ENCODE measurements around the gene C12orf56. TPM values are rescaled to one million over a fixed set of nuclear protein-coding genes. Genes with fewer than 3 reads are reported as not detected.

Gene C12orf56
- total and polyA plus RNA-seq, 2 donors (not counting 3 experiments of a cell fraction or from before 2014, with no cell fraction given) = 0.06 TPM; not detected in 1

DNA sequence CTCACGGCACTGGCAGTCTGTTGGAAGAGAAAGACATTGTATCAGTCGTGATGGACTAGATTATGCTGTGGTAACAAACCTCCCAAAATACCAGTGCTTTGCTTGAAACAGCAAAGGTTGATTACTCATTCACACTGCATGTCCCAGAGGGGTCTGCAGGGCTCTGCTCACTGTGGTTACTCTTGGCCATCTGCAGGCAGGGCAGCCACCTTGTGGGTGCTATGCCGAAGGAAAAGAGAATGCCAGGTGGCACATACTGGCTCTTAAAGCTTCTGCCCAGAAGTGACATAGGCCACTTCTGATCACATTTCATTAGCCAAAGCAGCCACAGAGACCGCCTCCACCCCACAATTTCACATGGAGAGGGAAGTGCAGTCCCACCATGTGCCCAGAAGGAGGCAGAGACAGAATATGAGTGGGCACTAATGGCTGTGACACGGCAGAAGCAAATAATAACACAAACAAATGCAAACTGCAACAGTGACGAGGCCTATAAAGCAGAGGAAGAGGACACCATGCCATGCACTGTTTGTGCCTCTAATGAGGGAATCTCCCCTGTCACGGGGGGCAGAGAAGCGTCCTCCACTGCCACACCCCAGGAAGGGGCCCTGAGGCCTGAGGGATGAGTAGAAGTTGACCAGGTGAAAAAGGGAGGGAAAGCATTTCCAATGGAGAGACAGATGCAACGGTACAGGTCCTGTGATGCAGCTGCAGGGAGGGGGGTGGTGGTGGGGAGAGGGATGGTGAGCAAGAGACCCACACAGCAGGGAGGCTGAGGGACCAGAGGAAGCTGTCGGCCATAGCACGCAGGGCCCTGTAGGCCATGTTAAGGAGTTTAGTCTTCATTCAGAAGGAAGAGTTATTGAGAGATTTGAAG, 116.8 kb downstream of the C12orf56 start:
- Histone ChIP-seq H4K20me1 (replicated peaks; ENCODE audit: control insufficient read depth, extremely low read depth, insufficient read depth, low read length) (no peaks in the 10 kb centered on the region), H3K9ac (replicated peaks; ENCODE audit: extremely low read depth, insufficient read depth, low read length) (no peak overlapping the region), H3K27ac (ENCODE audit: insufficient read depth, low read depth, low read length) (no peak overlapping the region), H3K9me1 (replicated peaks; ENCODE audit: control insufficient read depth, extremely low read depth, insufficient read depth, low read length) (no peaks in the 10 kb centered on the region), H3K4me1 (ENCODE audit: control insufficient read depth, extremely low read depth, insufficient read depth, low read length) (no peaks in the 10 kb centered on the region), H3K4me2 (ENCODE audit: insufficient read depth, low read length) (no peak overlapping the region), H3K27me3 (ENCODE audit: control insufficient read depth in 2 of 2, insufficient read depth in 2 of 2, low read length in 2 of 2) (peaks cover 0 to 3% of the 10 kb centered on the region in 2 experiments), H2AFZ (ENCODE audit: low read depth, low read length) (no peak overlapping the region), H3K36me3 (ENCODE audit: control insufficient read depth in 2 of 2, extremely low read depth in 1 of 2, insufficient read depth in 2 of 2, low read length in 2 of 2) (no peaks in the 10 kb centered on the region), H3K4me3 (replicated peaks in 1 of 3; ENCODE audit: insufficient read depth in 1 of 3, low read depth in 1 of 3, low read length in 3 of 3) (no peak overlapping the region), H3K79me2 (ENCODE audit: control insufficient read depth, insufficient read depth, low read length) (no peaks in the 10 kb centered on the region), H3K9me3 (replicated peaks; ENCODE audit: control insufficient read depth, insufficient read depth, low read length) (no peaks in the 10 kb centered on the region)
- CTCF ChIA-PET = interaction anchor here (0.6 to 1.7 kb wide), 4 partner anchors 11 to 119 kb away, joined by 3 to 5 read pairs (median 4); partner anchors contain the start of gene C12orf56
- intact Hi-C loops (cut with micrococcal nuclease) = loop anchor here (1.0 to 5.0 kb wide), 2 partner anchors 119 to 424 kb away; no protein-coding TSS in a partner anchor
- no TSS peak for BruUV-seq (replicated peaks)
- no peak for TF ChIP-seq FOS (IDR thresholded peaks at IDR 0.05; ENCODE audit: borderline replicate concordance, insufficient read depth, low read length)
- TF ChIP-seq, protein P1, sequence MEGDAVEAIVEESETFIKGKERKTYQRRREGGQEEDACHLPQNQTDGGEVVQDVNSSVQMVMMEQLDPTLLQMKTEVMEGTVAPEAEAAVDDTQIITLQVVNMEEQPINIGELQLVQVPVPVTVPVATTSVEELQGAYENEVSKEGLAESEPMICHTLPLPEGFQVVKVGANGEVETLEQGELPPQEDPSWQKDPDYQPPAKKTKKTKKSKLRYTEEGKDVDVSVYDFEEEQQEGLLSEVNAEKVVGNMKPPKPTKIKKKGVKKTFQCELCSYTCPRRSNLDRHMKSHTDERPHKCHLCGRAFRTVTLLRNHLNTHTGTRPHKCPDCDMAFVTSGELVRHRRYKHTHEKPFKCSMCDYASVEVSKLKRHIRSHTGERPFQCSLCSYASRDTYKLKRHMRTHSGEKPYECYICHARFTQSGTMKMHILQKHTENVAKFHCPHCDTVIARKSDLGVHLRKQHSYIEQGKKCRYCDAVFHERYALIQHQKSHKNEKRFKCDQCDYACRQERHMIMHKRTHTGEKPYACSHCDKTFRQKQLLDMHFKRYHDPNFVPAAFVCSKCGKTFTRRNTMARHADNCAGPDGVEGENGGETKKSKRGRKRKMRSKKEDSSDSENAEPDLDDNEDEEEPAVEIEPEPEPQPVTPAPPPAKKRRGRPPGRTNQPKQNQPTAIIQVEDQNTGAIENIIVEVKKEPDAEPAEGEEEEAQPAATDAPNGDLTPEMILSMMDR (IDR thresholded peaks at IDR 0.05; ENCODE audit: extremely low read depth in 1 of 2, insufficient read depth in 1 of 2, low read depth in 1 of 2, low read length in 2 of 2) = peak; percentile 26 to 36
- TF ChIP-seq GATA2 (IDR thresholded peaks at IDR 0.05; ENCODE audit: insufficient read depth, insufficient read length, low read depth, low read length) = no peak
- no peak for TF ChIP-seq JUN (IDR thresholded peaks at IDR 0.05; ENCODE audit: borderline replicate concordance, insufficient read depth, insufficient read length, low read depth)
- FAIRE-seq = no peak
- POLR2A ChIA-PET = no interaction called here
- DNase-seq (ENCODE audit: low read depth, low spot score) = peak; percentile 9
- dilution Hi-C loops (cut with MboI; ENCODE audit: extremely low pct_ligation_motif_present, low sequenced_read_pairs) = no loop called here
